ENCODE results near the gene DLG5. TPM values are rescaled to one million over a fixed set of nuclear protein-coding genes. Genes with fewer than 3 reads are reported as not detected.

Gene DLG5
- total RNA-seq, 4 donors from 2014 or later = 40.6 to 134 (median 61.5) TPM

- no peaks in the 10 kb centered on the region for H3K9me3 ChIP-seq
- H3K27me3 ChIP-seq = no peaks in the 10 kb centered on the region
- no peak overlapping the region for H3K4me3 ChIP-seq
- H3K4me1 ChIP-seq = peaks cover 5 to 21% (median 10%) of the 10 kb centered on the region in 4 donors
- no peak for DNase-seq
- H3K27ac ChIP-seq = peak overlapping the region in 2 of 4 donors; percentile 36 to 86
- peaks cover 0 to 6% (median 0%) of the 10 kb centered on the region in 3 donors for H3K36me3 ChIP-seq
- TF ChIP-seq CTCF (IDR thresholded peaks at IDR 0.05) (no peak), POLR2A (IDR thresholded peaks at IDR 0.05) (no peak)
These were observed 54.2 kb downstream of the DLG5 start for GRCh38 chr10:77872151-77872946.

GRCh38 chr10:77869626-77870420 lies 56.7 kb downstream of the DLG5 start:
- no peaks in the 10 kb centered on the region for H3K9me3 ChIP-seq
- DNase-seq = no peak
- no peak overlapping the region for H3K27ac ChIP-seq
- no peaks in the 10 kb centered on the region for H3K27me3 ChIP-seq
- TF ChIP-seq POLR2A (IDR thresholded peaks at IDR 0.05) (no peak), CTCF (IDR thresholded peaks at IDR 0.05) (no peak)
- peaks cover 0 to 11% (median 0%) of the 10 kb centered on the region in 3 donors for H3K36me3 ChIP-seq
- H3K4me1 ChIP-seq = peaks cover 5 to 21% (median 10%) of the 10 kb centered on the region in 4 donors
- H3K4me3 ChIP-seq = no peak overlapping the region

- Histone ChIP-seq H3K4me3 (no peak overlapping the region), H3K27me3 (no peaks in the 10 kb centered on the region), H3K4me1 (peaks cover 0 to 9% (median 5%) of the 10 kb centered on the region in 4 donors), H3K27ac (no peak overlapping the region), H3K9me3 (no peaks in the 10 kb centered on the region), H3K36me3 (peaks cover 0 to 11% (median 0%) of the 10 kb centered on the region in 3 donors)
- no peak for DNase-seq
- TF ChIP-seq CTCF (IDR thresholded peaks at IDR 0.05) (no peak), POLR2A (IDR thresholded peaks at IDR 0.05) (no peak)
These were observed 58.0 kb downstream of the DLG5 start for GRCh38 chr10:77868523-77868922.

GRCh38 chr10:77867124-77867719 lies 59.3 kb downstream of the DLG5 start:
- no peaks in the 10 kb centered on the region for H3K9me3 ChIP-seq
- no peak overlapping the region for H3K27ac ChIP-seq
- DNase-seq = no peak
- H3K27me3 ChIP-seq = no peaks in the 10 kb centered on the region
- no peak for TF ChIP-seq CTCF (IDR thresholded peaks at IDR 0.05)
- TF ChIP-seq POLR2A (IDR thresholded peaks at IDR 0.05) = no peak
- no peak overlapping the region for H3K4me3 ChIP-seq
- no peaks in the 10 kb centered on the region for H3K4me1 ChIP-seq
- H3K36me3 ChIP-seq = peaks cover 0 to 11% (median 0%) of the 10 kb centered on the region in 3 donors

GRCh38 chr10:77866598-77866997 lies 60.0 kb downstream of the DLG5 start:
- H3K27ac ChIP-seq = no peak overlapping the region
- H3K27me3 ChIP-seq = no peaks in the 10 kb centered on the region
- no peaks in the 10 kb centered on the region for H3K9me3 ChIP-seq
- H3K4me3 ChIP-seq = no peak overlapping the region
- TF ChIP-seq CTCF (IDR thresholded peaks at IDR 0.05) = no peak
- no peak for TF ChIP-seq POLR2A (IDR thresholded peaks at IDR 0.05)
- peaks cover 0 to 11% (median 0%) of the 10 kb centered on the region in 3 donors for H3K36me3 ChIP-seq
- no peak for DNase-seq
- no peaks in the 10 kb centered on the region for H3K4me1 ChIP-seq

Data from Peyer's patch (tissue), 4 donors.